Loucy (cell line): ENCODE measurements around the gene TRIM29.

Experiments used
- H2AFZ ChIP-seq: fragments of 200-600 bp; sonication (generic); 2 replicates; pipeline ENCODE4 v1.6.0; 2016; ENCODE audit warnings: antibody characterized with exemption, mild to moderate bottlenecking, low read length, moderate library complexity
- H3F3A ChIP-seq: fragments of 200-600 bp; 2 replicates; pipeline ENCODE4 v1.6.0; 2016; ENCODE audit warnings: antibody characterized with exemption, low read depth, mild to moderate bottlenecking
- H3K27me3 ChIP-seq: fragments of 200-600 bp; sonication (generic); 2 replicates; pipeline ENCODE4 v1.6.1; 2014; ENCODE audit warnings: low read length, mild to moderate bottlenecking; ENCODE audit not compliant: insufficient read depth, poor library complexity, severe bottlenecking
- H3K36me3 ChIP-seq: fragments of 200-600 bp; sonication (generic); 2 replicates; pipeline ENCODE4 v1.6.1; 2016; ENCODE audit warnings: low read length; ENCODE audit not compliant: insufficient read depth
- H3K4me1 ChIP-seq: fragments of 200-600 bp; sonication (generic); 2 replicates; pipeline ENCODE4 v1.5.1; 2014; ENCODE audit warnings: low read length, mild to moderate bottlenecking; ENCODE audit not compliant: insufficient read depth, poor library complexity, severe bottlenecking
- H3K4me2 ChIP-seq: fragments of 200-600 bp; sonication (generic); 2 replicates; pipeline ENCODE4 v1.6.0; 2014; ENCODE audit warnings: antibody characterized with exemption, low read length, low read depth, mild to moderate bottlenecking; ENCODE audit not compliant: poor library complexity, severe bottlenecking
- H3K4me3 ChIP-seq: fragments of 200-600 bp; sonication (generic); 2 replicates; pipeline ENCODE4 v1.5.1; 2014; ENCODE audit warnings: low read length, mild to moderate bottlenecking, mixed read lengths; ENCODE audit not compliant: poor library complexity, severe bottlenecking
- H3K79me2 ChIP-seq: fragments of 200-600 bp; sonication (generic); 2 replicates; pipeline ENCODE4 v1.6.1; 2014; ENCODE audit warnings: low read length; ENCODE audit not compliant: insufficient read depth
- H3K9ac ChIP-seq: fragments of 200-600 bp; sonication (generic); 2 replicates; pipeline ENCODE4 v1.6.0; 2014; ENCODE audit warnings: mild to moderate bottlenecking, low read depth, low read length, moderate library complexity; ENCODE audit not compliant: poor library complexity, severe bottlenecking
- H3K9me2 ChIP-seq: fragments of 200-600 bp; sonication (generic); replicated peaks from 2 replicates; pipeline ENCODE4 v1.6.1; 2016; ENCODE audit warnings: low read depth, low read length, mixed read lengths
- H3K9me3 ChIP-seq: fragments of 200-600 bp; sonication (generic); 2 replicates; pipeline ENCODE4 v1.6.1; 2014; ENCODE audit warnings: mild to moderate bottlenecking, antibody characterized with exemption, low read length, low read depth; ENCODE audit not compliant: insufficient read depth
- H4K20me1 ChIP-seq: fragments of 200-600 bp; sonication (generic); 2 replicates; pipeline ENCODE4 v1.6.0; 2014; ENCODE audit warnings: antibody characterized with exemption, low read length, mild to moderate bottlenecking; ENCODE audit not compliant: insufficient read depth, poor library complexity, severe bottlenecking
- CTCF ChIP-seq: fragments of 200-600 bp; sonication (generic); conservative IDR thresholded peaks from 2 replicates; pipeline ENCODE4 v1.5.1; 2014; ENCODE audit warnings: mild to moderate bottlenecking, antibody characterized with exemption, low read length
- EZH2phosphoT487 ChIP-seq: fragments of 200-600 bp; IDR thresholded peaks from 2 replicates; pipeline ENCODE4 v1.6.1; 2018; ENCODE audit warnings: antibody characterized with exemption, mild to moderate bottlenecking, moderate library complexity, borderline replicate concordance

Gene TRIM29

DNA sequence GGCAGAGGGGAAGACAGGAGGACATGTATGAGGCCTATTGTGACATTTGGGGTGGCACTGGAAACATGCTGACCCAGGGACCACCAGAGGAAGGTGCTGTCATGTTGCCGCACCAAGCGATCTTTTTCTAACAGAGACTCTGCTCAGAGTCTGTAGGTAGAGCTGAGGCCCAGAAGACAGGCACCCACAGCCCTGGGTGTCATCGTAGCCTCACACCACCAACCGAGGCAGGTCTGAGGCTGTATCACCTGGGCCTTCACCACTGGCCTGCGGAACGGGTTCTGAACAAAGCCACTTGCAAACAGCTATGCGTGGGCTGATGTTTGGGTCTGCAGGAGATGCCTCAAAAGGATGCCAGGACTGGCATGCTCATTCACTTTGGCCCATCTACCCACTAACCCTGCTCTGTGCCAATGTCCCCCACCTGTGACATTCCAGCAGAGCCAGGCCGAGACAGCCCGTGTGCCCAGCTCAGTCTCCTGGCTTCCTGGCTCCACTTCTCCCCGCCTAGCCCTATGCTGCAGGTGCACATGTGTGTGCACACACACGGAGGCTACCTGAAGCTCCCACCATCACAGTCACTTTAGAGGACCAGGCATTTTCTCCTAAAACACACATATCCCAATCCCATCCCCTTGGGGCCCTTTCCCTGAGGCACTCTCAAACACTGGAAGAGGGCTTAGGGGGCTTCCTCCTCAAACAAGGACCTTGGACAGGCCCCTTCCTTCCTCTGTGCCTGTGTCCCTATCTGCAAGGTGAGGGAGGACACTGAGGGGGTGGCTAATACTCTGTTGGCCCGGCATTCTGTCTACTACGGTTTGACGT, 3.6 kb downstream of the TRIM29 start:
- H3K36me3 ChIP-seq, result no peaks in the 10 kb centered on the region
- no peaks in the 10 kb centered on the region for H3K27me3 ChIP-seq
- no peaks in the 10 kb centered on the region for H4K20me1 ChIP-seq
- no peaks in the 10 kb centered on the region for H3K4me1 ChIP-seq
- H3K4me3 ChIP-seq, result no peak overlapping the region
- H3K4me2 ChIP-seq, result no peak overlapping the region
- no peaks in the 10 kb centered on the region for H3F3A ChIP-seq
- no peak for TF ChIP-seq CTCF
- TF ChIP-seq EZH2phosphoT487, result no peak
- H3K9me2 ChIP-seq, result no peaks in the 10 kb centered on the region
- H3K9me3 ChIP-seq, result no peaks in the 10 kb centered on the region
- H2AFZ ChIP-seq, result no peak overlapping the region
- no peak overlapping the region for H3K9ac ChIP-seq
- no peaks in the 10 kb centered on the region for H3K79me2 ChIP-seq

DNA sequence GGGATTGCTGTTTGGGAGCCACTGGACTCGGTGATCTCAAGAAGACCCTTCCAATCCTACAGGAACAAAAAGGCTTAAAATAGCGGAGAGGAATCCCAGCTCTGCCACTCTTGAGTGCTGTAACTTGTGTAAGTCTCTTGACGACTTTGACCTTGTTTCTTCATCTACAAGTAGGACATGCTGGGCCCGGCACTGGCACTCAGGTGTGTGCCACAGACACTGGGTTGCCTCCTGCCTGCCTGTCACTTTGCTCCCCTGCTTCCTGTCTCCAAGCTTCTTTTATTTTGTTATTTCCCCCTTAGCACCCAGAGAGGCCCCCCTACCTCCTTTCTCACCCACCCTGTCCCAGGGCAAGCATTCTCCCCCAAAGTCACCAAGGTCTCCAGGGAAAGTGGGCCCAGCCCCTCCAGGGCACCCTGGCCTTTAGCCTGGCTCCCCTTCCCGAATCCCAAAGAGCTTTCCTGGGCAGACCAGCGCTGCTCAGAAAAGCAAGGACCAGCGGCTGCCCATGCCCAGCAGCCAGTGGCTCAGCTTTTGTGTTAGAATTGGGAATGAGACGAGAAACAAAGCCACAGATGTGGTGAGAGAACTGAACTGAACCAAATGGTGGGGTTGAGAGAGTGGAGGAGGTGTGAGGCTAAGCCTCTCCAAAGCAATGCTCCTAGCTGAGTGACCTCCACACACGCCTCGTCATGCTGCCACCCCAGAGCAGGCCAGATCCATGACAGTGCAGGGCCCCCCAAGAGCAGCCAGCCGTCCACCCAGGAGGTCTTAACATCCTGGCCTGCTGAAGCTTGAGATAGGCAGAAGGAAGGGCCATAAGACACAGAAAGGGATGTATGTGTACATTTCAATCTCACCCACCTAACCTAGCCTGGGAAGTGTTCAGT, 4.5 kb downstream of the TRIM29 start:
- Histone ChIP-seq H3K36me3 (no peaks in the 10 kb centered on the region), H3K4me3 (no peak overlapping the region), H3K9ac (no peak overlapping the region), H3K9me3 (no peaks in the 10 kb centered on the region), H3K27me3 (no peaks in the 10 kb centered on the region), H3F3A (no peaks in the 10 kb centered on the region), H3K79me2 (no peaks in the 10 kb centered on the region), H2AFZ (no peak overlapping the region), H3K9me2 (no peaks in the 10 kb centered on the region), H4K20me1 (no peaks in the 10 kb centered on the region), H3K4me1 (no peaks in the 10 kb centered on the region), H3K4me2 (no peak overlapping the region)
- no peak for TF ChIP-seq EZH2phosphoT487
- TF ChIP-seq CTCF, result no peak

DNA sequence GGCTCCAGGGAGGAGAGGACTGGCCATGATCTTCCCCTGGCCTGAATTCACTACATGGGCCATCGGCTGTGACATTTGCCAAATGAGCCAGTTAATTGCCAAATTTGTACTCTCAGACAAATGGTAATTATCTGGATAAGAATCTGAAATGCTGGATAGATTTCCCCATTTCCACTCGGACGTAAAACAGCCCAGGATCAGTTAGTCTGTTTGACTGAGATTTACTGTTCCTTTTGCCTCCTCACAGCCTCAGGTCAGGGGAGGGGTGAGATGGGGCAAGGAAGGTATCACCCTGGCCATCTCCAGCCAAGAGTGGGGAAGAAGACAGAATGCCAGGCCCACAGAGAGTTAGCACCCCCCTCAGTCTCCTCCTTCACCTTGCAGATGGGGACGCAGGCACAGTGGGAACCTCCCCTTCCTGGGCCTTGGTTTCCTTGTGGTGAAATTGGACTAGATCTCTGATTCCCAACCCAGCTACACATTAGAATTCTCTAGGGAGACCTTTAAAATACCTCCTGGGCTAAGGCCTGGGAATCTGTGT, 5.2 kb downstream of the TRIM29 start:
- Histone ChIP-seq H2AFZ (no peak overlapping the region), H3K79me2 (no peaks in the 10 kb centered on the region), H3K9ac (no peak overlapping the region), H4K20me1 (no peaks in the 10 kb centered on the region), H3F3A (no peaks in the 10 kb centered on the region), H3K4me2 (no peak overlapping the region), H3K9me3 (no peaks in the 10 kb centered on the region), H3K9me2 (no peaks in the 10 kb centered on the region), H3K36me3 (no peaks in the 10 kb centered on the region), H3K4me3 (no peak overlapping the region), H3K4me1 (no peaks in the 10 kb centered on the region), H3K27me3 (no peaks in the 10 kb centered on the region)
- TF ChIP-seq EZH2phosphoT487, result no peak
- TF ChIP-seq CTCF, result no peak
